GM23338 (cell line): ENCODE data around the gene MLLT11. TPM values are rescaled to one million over a fixed set of nuclear protein-coding genes. Genes with fewer than 3 reads are reported as not detected.

Experiments used
- ATAC-seq: fragments of 200-7000 bp; cut with Tn5 transposase; 3 replicates; pipeline ENCODE4 v1.9.1; 2020
- DNase-seq: peaks from one replicate; pipeline ENCODE4 v3.0.0-alpha.2; 2015; ENCODE audit warnings: low spot score
- H2AFZ ChIP-seq: fragments of 200-600 bp; sonication (generic); 2 replicates; pipeline ENCODE4 v1.8.0; 2016; ENCODE audit warnings: antibody characterized with exemption, mild to moderate bottlenecking, moderate library complexity
- H3F3A ChIP-seq: fragments of 200-600 bp; sonication (generic); replicated peaks from 2 replicates; pipeline ENCODE4 v1.8.0; 2017; ENCODE audit warnings: antibody characterized with exemption, mixed run types, low read depth
- H3K27ac ChIP-seq: fragments of 200-600 bp; sonication (generic); 2 replicates; pipeline ENCODE4 v1.6.1; 2016; ENCODE audit warnings: low read depth
- H3K27me3 ChIP-seq: fragments of 200-600 bp; sonication (generic); 2 replicates; pipeline ENCODE4 v1.8.0; 2016; ENCODE audit warnings: mild to moderate bottlenecking, mixed run types, moderate library complexity; ENCODE audit not compliant: insufficient read depth
- H3K36me3 ChIP-seq: fragments of 200-600 bp; sonication (generic); 2 replicates; pipeline ENCODE4 v1.8.0; 2016; ENCODE audit warnings: mild to moderate bottlenecking; ENCODE audit not compliant: insufficient read depth
- H3K4me1 ChIP-seq: fragments of 200-600 bp; sonication (generic); 2 replicates; pipeline ENCODE4 v1.8.0; 2016; ENCODE audit warnings: mild to moderate bottlenecking, moderate library complexity; ENCODE audit not compliant: insufficient read depth
- H3K4me2 ChIP-seq: fragments of 200-600 bp; sonication (generic); 2 replicates; pipeline ENCODE4 v1.7.1; 2017; ENCODE audit warnings: mixed run types
- H3K4me3 ChIP-seq: fragments of 200-600 bp; sonication (generic); 2 replicates; pipeline ENCODE4 v1.6.1; 2016; ENCODE audit warnings: mixed run types
- H3K79me2 ChIP-seq: fragments of 200-600 bp; sonication (generic); replicated peaks from 2 replicates; pipeline ENCODE4 v1.8.0; 2017; ENCODE audit warnings: mild to moderate bottlenecking; ENCODE audit not compliant: insufficient read depth
- H3K9me2 ChIP-seq: fragments of 200-600 bp; sonication (generic); 2 replicates; pipeline ENCODE4 v1.8.0; 2017; ENCODE audit not compliant: insufficient read depth
- H4K20me1 ChIP-seq: fragments of 200-600 bp; sonication (generic); replicated peaks from 2 replicates; pipeline ENCODE4 v1.8.0; 2017; ENCODE audit warnings: mild to moderate bottlenecking; ENCODE audit not compliant: insufficient read depth
- H3K27ac Mint-ChIP-seq: 2 replicates; pipeline ENCODE4 v1.8.0; 2020; ENCODE audit warnings: inconsistent platforms, mild to moderate bottlenecking, moderate library complexity, mixed read lengths
- H3K27me3 Mint-ChIP-seq: 3 replicates; pipeline ENCODE4 v1.8.0; 2022; ENCODE audit warnings: low read depth, mild to moderate bottlenecking, moderate library complexity, mixed read lengths, inconsistent platforms; ENCODE audit not compliant: insufficient read depth, poor library complexity
- H3K36me3 Mint-ChIP-seq: 3 replicates; pipeline ENCODE4 v1.8.0; 2021; ENCODE audit warnings: low read depth, mild to moderate bottlenecking, inconsistent platforms, moderate library complexity, mixed read lengths
- H3K4me1 Mint-ChIP-seq: 3 replicates; pipeline ENCODE4 v1.8.0; 2020; ENCODE audit warnings: mild to moderate bottlenecking, inconsistent platforms, mixed read lengths
- H3K4me3 Mint-ChIP-seq: 3 replicates; pipeline ENCODE4 v1.8.0; 2021; ENCODE audit warnings: moderate library complexity, mild to moderate bottlenecking, inconsistent platforms, mixed read lengths
- H3K9me3 Mint-ChIP-seq: 3 replicates; pipeline ENCODE4 v1.8.0; 2020; ENCODE audit warnings: moderate library complexity, mild to moderate bottlenecking, inconsistent platforms, mixed read lengths
- CREB1 ChIP-seq: fragments of 250-450 bp; sonication (Bioruptor Pico); IDR thresholded peaks from 2 replicates; pipeline ENCODE4 v1.5.0; 2020; ENCODE audit warnings: low read depth, mild to moderate bottlenecking, moderate library complexity
- EZH2 ChIP-seq: fragments of 200-600 bp; sonication (generic); IDR thresholded peaks from one replicate; pipeline ENCODE4 v1.8.0; 2017; ENCODE audit warnings: antibody characterized with exemption, mild to moderate bottlenecking, low read depth; ENCODE audit not compliant: unreplicated experiment
- JUNB ChIP-seq: IDR thresholded peaks from one replicate; pipeline ENCODE4 v1.6.1; 2016; ENCODE audit warnings: antibody characterized with exemption; ENCODE audit not compliant: unreplicated experiment
- NANOG ChIP-seq: IDR thresholded peaks from 2 replicates; pipeline ENCODE4 v1.6.1; 2016; ENCODE audit warnings: antibody characterized with exemption, borderline replicate concordance
- POLR2AphosphoS5 ChIP-seq: IDR thresholded peaks from 2 replicates; pipeline ENCODE4 v1.6.1; 2016; ENCODE audit warnings: antibody characterized with exemption, low read depth
- REST ChIP-seq: IDR thresholded peaks from one replicate; pipeline ENCODE4 v1.6.1; 2018; ENCODE audit warnings: antibody characterized with exemption; ENCODE audit not compliant: unreplicated experiment
- STAT1 ChIP-seq: IDR thresholded peaks from one replicate; pipeline ENCODE4 v1.6.1; 2016; ENCODE audit warnings: antibody characterized with exemption; ENCODE audit not compliant: unreplicated experiment
- polyA plus RNA-seq: library from polyadenylated mRNA; unstranded; fragments of >200 nt; fragmentation: Nextera tagmentation; extraction: Ambion mirVana; gene quantifications from 2 replicates; pipeline ENCODE4 v1.2.1, GENCODE V29; 2016
- total RNA-seq: library from RNA; depleted of rRNA; stranded (reverse); fragments of >200 nt; shearing (Covaris generic); gene quantifications from 2 replicates; pipeline ENCODE4 v1.2.3, GENCODE V29; 2014
- TF ChIP-seq, protein P1 (sequence below), 2 experiments: fragments of 200-600 bp in 1 of 2; sonication (generic) in 1 of 2; conservative IDR thresholded peaks; 2 replicates each; pipeline versions ENCODE4 v1.5.1 to v1.6.1; 2016 to 2017; ENCODE audit warnings: antibody characterized with exemption in 2 of 2, low read depth in 2 of 2, mild to moderate bottlenecking in 2 of 2, moderate library complexity in 1 of 2

Gene MLLT11
- total and polyA plus RNA-seq, 2 experiments from 2014 or later: 10.6 to 22.6 TPM

- Histone ChIP-seq H3K9me2 (no peaks in the 10 kb centered on the region), H3K4me2 (peak within 1 kb of the TSS; percentile 95), H3F3A (peaks cover 28% of the 10 kb centered on the region), H3K79me2 (peaks cover 10% of the 10 kb centered on the region; the same call in 1 of the 2 replicates), H2AFZ (peak within 1 kb of the TSS; percentile 72), H3K27ac (peak within 1 kb of the TSS; percentile 99), H4K20me1 (no peaks in the 10 kb centered on the region), H3K4me1 (peaks cover 5% of the 10 kb centered on the region; the same call in 1 of the 2 replicates), H3K4me3 (peak within 1 kb of the TSS; percentile 92), H3K36me3 (0 out of 2 replicates have a peak, but pooled peaks cover 2% of the 10 kb centered on the region), H3K27me3 (no peaks in the 10 kb centered on the region)
- H3K4me1 Mint-ChIP-seq: peaks cover 7% of the 10 kb centered on the region
- no peak for TF ChIP-seq STAT1
- TF ChIP-seq, protein P1, sequence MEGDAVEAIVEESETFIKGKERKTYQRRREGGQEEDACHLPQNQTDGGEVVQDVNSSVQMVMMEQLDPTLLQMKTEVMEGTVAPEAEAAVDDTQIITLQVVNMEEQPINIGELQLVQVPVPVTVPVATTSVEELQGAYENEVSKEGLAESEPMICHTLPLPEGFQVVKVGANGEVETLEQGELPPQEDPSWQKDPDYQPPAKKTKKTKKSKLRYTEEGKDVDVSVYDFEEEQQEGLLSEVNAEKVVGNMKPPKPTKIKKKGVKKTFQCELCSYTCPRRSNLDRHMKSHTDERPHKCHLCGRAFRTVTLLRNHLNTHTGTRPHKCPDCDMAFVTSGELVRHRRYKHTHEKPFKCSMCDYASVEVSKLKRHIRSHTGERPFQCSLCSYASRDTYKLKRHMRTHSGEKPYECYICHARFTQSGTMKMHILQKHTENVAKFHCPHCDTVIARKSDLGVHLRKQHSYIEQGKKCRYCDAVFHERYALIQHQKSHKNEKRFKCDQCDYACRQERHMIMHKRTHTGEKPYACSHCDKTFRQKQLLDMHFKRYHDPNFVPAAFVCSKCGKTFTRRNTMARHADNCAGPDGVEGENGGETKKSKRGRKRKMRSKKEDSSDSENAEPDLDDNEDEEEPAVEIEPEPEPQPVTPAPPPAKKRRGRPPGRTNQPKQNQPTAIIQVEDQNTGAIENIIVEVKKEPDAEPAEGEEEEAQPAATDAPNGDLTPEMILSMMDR (conservative IDR thresholded peaks at IDR 0.05; ENCODE audit: low read depth in 2 of 2): peak; percentile 77 to 89
- peak; percentile 64 for TF ChIP-seq POLR2AphosphoS5
- peak; percentile 92 for TF ChIP-seq CREB1 (CRISPR knock-in tag)
- DNase-seq (peak; percentile 97), ATAC-seq (peak; percentile 93)
- H3K27ac Mint-ChIP-seq: peak within 1 kb of the TSS; percentile 99
- peaks cover 15% of the 10 kb centered on the region for H3K27me3 Mint-ChIP-seq
- H3K9me3 Mint-ChIP-seq: no peaks in the 10 kb centered on the region
- peak within 1 kb of the TSS; percentile 97 for H3K4me3 Mint-ChIP-seq
- H3K36me3 Mint-ChIP-seq: peaks cover 25% of the 10 kb centered on the region
These were observed 10.5 kb downstream of the MLLT11 start, which contains the start of gene GABPB2 for GRCh38 chr1:151070474-151071276. TSS of gene GABPB2 (plus strand) at chr1:151070761. CDS start at chr1:151088190, 17,429 bp downstream.

- Histone ChIP-seq H4K20me1 (no peaks in the 10 kb centered on the region), H2AFZ (no peak overlapping the region), H3K36me3 (0 out of 2 replicates have a peak, but pooled peaks cover 2% of the 10 kb centered on the region), H3K9me2 (no peaks in the 10 kb centered on the region), H3K4me3 (no peak overlapping the region), H3K27me3 (no peaks in the 10 kb centered on the region), H3K27ac (no peak overlapping the region; the same call in 1 of the 2 replicates), H3K79me2 (0 out of 2 replicates have a peak, but pooled peaks cover 4% of the 10 kb centered on the region), H3K4me2 (no peak overlapping the region), H3F3A (peaks cover 26% of the 10 kb centered on the region), H3K4me1 (peaks cover 5% of the 10 kb centered on the region; the same call in 1 of the 2 replicates)
- peaks cover 15% of the 10 kb centered on the region for H3K27me3 Mint-ChIP-seq
- H3K4me3 Mint-ChIP-seq: no peak overlapping the region
- peak overlapping the region; percentile 83; the same call in 1 of the 2 replicates for H3K27ac Mint-ChIP-seq
- no peaks in the 10 kb centered on the region for H3K9me3 Mint-ChIP-seq
- TF ChIP-seq NANOG: no peak
- no peak for TF ChIP-seq REST
- TF ChIP-seq JUNB: no peak
- no peak for TF ChIP-seq EZH2
- TF ChIP-seq, protein P1 (conservative IDR thresholded peaks at IDR 0.05; ENCODE audit: low read depth in 2 of 2): peak; percentile 46 to 49
- H3K36me3 Mint-ChIP-seq: peaks cover 16% of the 10 kb centered on the region; the same call in 2 of the 3 replicates
- peaks cover 7% of the 10 kb centered on the region for H3K4me1 Mint-ChIP-seq
- ATAC-seq (no peak), DNase-seq (peak; percentile 37)
These were observed 12.0 kb downstream of the MLLT11 start for GRCh38 chr1:151072224-151072623.
